ENCODE data around the gene CPNE7.

CPNE7 gene

DNA sequence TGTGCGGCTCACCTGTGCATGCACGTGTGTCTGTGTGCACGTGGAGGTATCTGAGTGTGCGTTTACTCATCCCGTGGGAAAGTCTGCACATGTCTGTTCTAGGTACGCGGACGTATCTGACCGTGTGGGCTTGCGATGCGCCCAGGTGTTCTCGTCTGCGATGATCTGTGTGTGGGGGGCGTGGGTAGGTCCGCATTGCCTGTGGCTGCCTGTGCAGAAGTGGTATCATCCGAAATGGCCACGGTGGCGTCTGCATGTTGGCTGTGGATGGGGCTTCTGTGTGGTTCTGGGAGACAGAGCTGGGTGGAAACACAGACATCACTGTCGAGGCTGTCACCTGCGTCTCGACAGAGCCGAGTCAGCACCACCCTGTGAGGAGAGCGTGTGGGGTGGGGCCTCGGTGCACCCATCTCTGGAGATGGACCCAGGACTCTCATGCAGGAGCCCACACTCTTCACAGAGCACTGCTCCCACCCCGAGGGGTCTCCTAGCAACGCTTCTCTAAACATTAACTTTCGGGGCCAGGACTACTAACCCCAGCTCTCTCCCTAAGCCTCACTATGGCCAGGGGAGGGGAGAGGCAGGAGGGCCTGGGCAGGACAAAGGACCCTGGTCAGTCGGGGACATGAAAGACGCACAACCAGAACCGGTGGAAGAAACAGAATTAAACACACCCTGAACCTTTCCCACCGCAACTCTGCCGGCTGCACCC, 46.3 kb downstream of the CPNE7 start:
- Histone ChIP-seq H3F3A (ENCODE audit: insufficient read depth) (no peaks in the 10 kb centered on the region), H3K4me3 (ENCODE audit: insufficient read depth, low read length, poor library complexity, severe bottlenecking) (no peak overlapping the region), H3K36me3 (ENCODE audit: low read length) (no peaks in the 10 kb centered on the region), H2AFZ (ENCODE audit: low read depth, low read length, severe bottlenecking) (no peak overlapping the region), H3K9me2 (replicated peaks; ENCODE audit: insufficient read depth, low read length) (no peaks in the 10 kb centered on the region), H3K4me2 (ENCODE audit: low read depth, low read length, poor library complexity, severe bottlenecking) (no peak overlapping the region), H3K79me2 (ENCODE audit: insufficient read depth, low read length) (no peaks in the 10 kb centered on the region), H3K9ac (ENCODE audit: low read length) (no peak overlapping the region), H4K20me1 (ENCODE audit: low read depth, low read length) (no peaks in the 10 kb centered on the region), H3K27ac (ENCODE audit: low read depth, low read length) (no peak overlapping the region), H3K27me3 (ENCODE audit: low read length) (no peaks in the 10 kb centered on the region), H3K9me3 (ENCODE audit: insufficient read depth, low read length) (no peaks in the 10 kb centered on the region)
- TF ChIP-seq, protein P1, sequence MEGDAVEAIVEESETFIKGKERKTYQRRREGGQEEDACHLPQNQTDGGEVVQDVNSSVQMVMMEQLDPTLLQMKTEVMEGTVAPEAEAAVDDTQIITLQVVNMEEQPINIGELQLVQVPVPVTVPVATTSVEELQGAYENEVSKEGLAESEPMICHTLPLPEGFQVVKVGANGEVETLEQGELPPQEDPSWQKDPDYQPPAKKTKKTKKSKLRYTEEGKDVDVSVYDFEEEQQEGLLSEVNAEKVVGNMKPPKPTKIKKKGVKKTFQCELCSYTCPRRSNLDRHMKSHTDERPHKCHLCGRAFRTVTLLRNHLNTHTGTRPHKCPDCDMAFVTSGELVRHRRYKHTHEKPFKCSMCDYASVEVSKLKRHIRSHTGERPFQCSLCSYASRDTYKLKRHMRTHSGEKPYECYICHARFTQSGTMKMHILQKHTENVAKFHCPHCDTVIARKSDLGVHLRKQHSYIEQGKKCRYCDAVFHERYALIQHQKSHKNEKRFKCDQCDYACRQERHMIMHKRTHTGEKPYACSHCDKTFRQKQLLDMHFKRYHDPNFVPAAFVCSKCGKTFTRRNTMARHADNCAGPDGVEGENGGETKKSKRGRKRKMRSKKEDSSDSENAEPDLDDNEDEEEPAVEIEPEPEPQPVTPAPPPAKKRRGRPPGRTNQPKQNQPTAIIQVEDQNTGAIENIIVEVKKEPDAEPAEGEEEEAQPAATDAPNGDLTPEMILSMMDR (IDR thresholded peaks at IDR 0.05; ENCODE audit: insufficient read depth, low read length, poor library complexity, severe bottlenecking), result no peak
- TF ChIP-seq EZH2phosphoT487 (conservative IDR thresholded peaks at IDR 0.05; ENCODE audit: low read length), result no peak

DNA sequence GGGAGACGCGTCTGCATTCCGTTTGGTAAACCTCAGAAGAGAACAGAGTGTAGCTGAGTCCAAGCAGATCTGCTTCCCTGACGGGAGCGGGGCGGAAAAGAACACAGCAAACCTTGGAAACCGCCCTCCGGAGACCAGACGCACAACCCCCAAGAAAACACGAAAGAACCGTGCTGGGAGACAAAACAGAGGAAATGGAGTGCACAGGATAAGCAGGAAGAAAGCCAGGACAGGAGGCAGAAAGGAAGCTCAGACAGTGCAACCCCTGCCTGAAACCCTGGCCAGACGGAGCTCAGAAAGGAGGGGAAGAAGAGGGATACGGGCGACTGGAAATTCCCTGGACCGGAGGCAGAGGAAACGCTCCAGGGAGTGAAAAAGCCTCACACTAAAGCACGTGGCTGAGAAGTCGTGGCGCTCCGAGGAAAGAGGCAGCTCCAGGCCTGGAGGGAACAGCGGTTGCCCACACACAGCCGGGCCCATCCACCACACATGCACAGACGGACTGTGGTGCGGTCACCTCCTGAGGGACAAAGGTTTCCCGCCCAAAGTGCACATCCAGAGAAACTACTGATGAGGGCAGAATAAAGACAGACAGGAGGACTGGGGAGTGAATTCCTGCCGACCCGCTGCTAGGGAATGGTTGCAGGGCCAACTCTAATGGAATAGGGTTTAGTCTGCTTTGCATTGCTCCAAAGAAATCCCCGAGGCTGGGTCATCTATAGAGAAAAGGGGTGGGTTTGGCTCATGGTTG, 48.1 kb downstream of the CPNE7 start:
- Histone ChIP-seq H3K9me3 (ENCODE audit: insufficient read depth, low read length) (no peaks in the 10 kb centered on the region), H3K27me3 (ENCODE audit: low read length) (no peaks in the 10 kb centered on the region), H3K9me2 (replicated peaks; ENCODE audit: insufficient read depth, low read length) (no peaks in the 10 kb centered on the region), H3K9ac (ENCODE audit: low read length) (no peak overlapping the region), H3F3A (ENCODE audit: insufficient read depth) (no peaks in the 10 kb centered on the region), H3K4me2 (ENCODE audit: low read depth, low read length, poor library complexity, severe bottlenecking) (no peak overlapping the region), H4K20me1 (ENCODE audit: low read depth, low read length) (no peaks in the 10 kb centered on the region), H2AFZ (ENCODE audit: low read depth, low read length, severe bottlenecking) (no peak overlapping the region), H3K79me2 (ENCODE audit: insufficient read depth, low read length) (no peaks in the 10 kb centered on the region), H3K27ac (ENCODE audit: low read depth, low read length) (no peak overlapping the region), H3K4me3 (ENCODE audit: insufficient read depth, low read length, poor library complexity, severe bottlenecking) (no peak overlapping the region), H3K36me3 (ENCODE audit: low read length) (no peaks in the 10 kb centered on the region)
- TF ChIP-seq EZH2phosphoT487 (conservative IDR thresholded peaks at IDR 0.05; ENCODE audit: low read length), result no peak
- TF ChIP-seq, protein P1 (IDR thresholded peaks at IDR 0.05; ENCODE audit: insufficient read depth, low read length, poor library complexity, severe bottlenecking), result no peak

DNA sequence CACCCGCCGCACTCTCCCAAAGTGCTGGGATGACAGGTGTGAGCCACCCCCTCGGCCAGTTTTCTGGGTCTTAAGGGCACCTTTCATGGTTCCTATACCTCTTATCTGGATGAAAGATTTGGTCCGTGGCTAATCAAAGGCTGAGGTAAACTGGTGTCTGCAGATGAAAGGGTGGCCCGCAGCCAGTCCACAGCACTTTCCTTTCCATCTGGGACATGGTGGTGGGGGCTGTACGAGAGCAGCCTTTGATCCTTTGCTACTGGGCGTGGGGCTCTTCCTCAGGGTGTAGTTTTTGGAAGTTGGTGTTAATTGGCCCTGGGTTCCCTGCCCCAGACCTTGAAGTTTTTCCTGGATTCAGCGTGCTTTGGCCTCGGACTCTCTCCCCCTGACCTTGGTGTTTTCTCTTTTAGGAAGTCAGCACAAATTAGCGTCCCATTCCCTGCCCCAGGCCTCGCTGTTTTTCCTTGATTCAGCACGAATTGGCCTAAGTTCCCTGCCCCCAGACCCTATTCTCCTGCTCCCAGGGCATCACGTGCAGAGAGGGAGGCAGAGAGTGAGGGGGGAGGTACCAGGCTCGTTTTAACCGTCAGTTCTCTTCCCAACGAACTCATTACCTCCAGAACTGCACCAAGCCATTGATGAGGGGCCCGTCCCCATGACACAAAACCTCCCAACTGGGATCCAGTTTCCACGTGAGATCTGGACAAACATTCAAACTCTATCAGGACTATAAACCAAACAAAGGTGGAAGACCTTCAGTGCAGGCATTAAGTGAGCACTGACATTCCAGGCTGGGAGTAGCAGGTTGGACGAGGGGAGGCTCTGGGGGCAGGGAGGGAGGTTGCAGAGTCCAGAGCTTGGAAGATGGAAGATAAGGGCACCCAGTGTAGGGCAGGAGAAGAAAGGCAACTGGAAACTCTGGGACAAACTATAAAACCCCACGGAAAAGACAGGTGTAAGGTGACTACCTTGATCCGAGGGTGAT, 49.5 kb downstream of the CPNE7 start:
- Histone ChIP-seq H3K27ac (ENCODE audit: low read depth, low read length) (no peak overlapping the region), H3K27me3 (ENCODE audit: low read length) (no peaks in the 10 kb centered on the region), H3K4me2 (ENCODE audit: low read depth, low read length, poor library complexity, severe bottlenecking) (no peak overlapping the region)

More for the DNA sequence above, 49.5 kb downstream of the CPNE7 start:
- Histone ChIP-seq H3K9me3 (ENCODE audit: insufficient read depth, low read length) (no peaks in the 10 kb centered on the region), H4K20me1 (ENCODE audit: low read depth, low read length) (no peaks in the 10 kb centered on the region), H3K4me3 (ENCODE audit: insufficient read depth, low read length, poor library complexity, severe bottlenecking) (no peak overlapping the region), H3K79me2 (ENCODE audit: insufficient read depth, low read length) (no peaks in the 10 kb centered on the region), H3K36me3 (ENCODE audit: low read length) (no peaks in the 10 kb centered on the region), H3F3A (ENCODE audit: insufficient read depth) (no peaks in the 10 kb centered on the region), H3K9me2 (replicated peaks; ENCODE audit: insufficient read depth, low read length) (no peaks in the 10 kb centered on the region), H2AFZ (ENCODE audit: low read depth, low read length, severe bottlenecking) (no peak overlapping the region), H3K9ac (ENCODE audit: low read length) (no peak overlapping the region)
- TF ChIP-seq, protein P1 (IDR thresholded peaks at IDR 0.05; ENCODE audit: insufficient read depth, low read length, poor library complexity, severe bottlenecking), result no peak
- no peak for TF ChIP-seq EZH2phosphoT487 (conservative IDR thresholded peaks at IDR 0.05; ENCODE audit: low read length)

All from SU-DHL-6 (cell line).